A549 (cell line): Measurements from ENCODE around the gene PAIP2.

Source experiments
- CTCF ChIP-seq: fragments of >200 bp; sonication (Bioruptor Twin); formaldehyde crosslinking; IDR thresholded peaks from 3 replicates; pipeline ENCODE4 v1.5.1; 2016
- EHMT2 ChIP-seq: fragments of 200-600 bp; sonication (generic); IDR thresholded peaks from 2 replicates; pipeline ENCODE4 v1.6.1; 2016; ENCODE audit warnings: antibody characterized with exemption, low read depth, mild to moderate bottlenecking, moderate library complexity
- EP300 ChIP-seq, 2 experiments: fragments of >200 bp; sonication (Bioruptor Twin); formaldehyde crosslinking; IDR thresholded peaks; 2 replicates in 1 of 2; 3 replicates in 1 of 2; pipeline ENCODE4 v1.6.1; 2016 to 2017
- JUN ChIP-seq, 2 experiments: fragments of >200 bp; sonication (Bioruptor Twin); formaldehyde crosslinking; IDR thresholded peaks; 2 replicates in 1 of 2; 3 replicates in 1 of 2; pipeline ENCODE4 v1.6.1; 2016 to 2017
- MAX ChIP-seq: IDR thresholded peaks from 2 replicates; pipeline ENCODE4 v1.6.1; 2012
- PHF8 ChIP-seq: fragments of 200-600 bp; sonication (generic); IDR thresholded peaks from 2 replicates; pipeline ENCODE4 v1.6.1; 2016; ENCODE audit warnings: low read depth, mild to moderate bottlenecking, antibody characterized with exemption, moderate library complexity, borderline replicate concordance

GRCh38 chr5:139401546-139401945 is 59.9 kb downstream of the PAIP2 start:
- TF ChIP-seq EHMT2: no peak
- no peak for TF ChIP-seq MAX
- no peak for TF ChIP-seq EP300 (IDR thresholded peaks at IDR 0.05)
- TF ChIP-seq CTCF: no peak
- TF ChIP-seq JUN (IDR thresholded peaks at IDR 0.05): no peak
- TF ChIP-seq PHF8: no peak
